D341Med (cell line): ENCODE results near the gene VCP.

Experiments used
- DNase-seq: peaks from one replicate; pipeline ENCODE4 v3.0.0; 2012; ENCODE audit warnings: low spot score

Gene VCP

GRCh38 chr9:35103660-35104191 is 31.3 kb upstream of the VCP start:
- DNase-seq, result no peak

- peak; percentile 92 for DNase-seq
Observed at GRCh38 chr9:35102769-35103659, 30.6 kb upstream of the VCP start, which contains the start of gene STOML2. Gene STOML2 (minus strand): TSS chr9:35103131. CDS start chr9:35103094, 37 bp downstream.

- DNase-seq, result no peak
Observed at GRCh38 chr9:35102465-35102768, 30.0 kb upstream of the VCP start.

GRCh38 chr9:35097573-35097972 is 25.1 kb upstream of the VCP start:
- DNase-seq, result no peak

GRCh38 chr9:35096035-35096849 is 23.8 kb upstream of the VCP start, which contains the start of gene PIGO:
Gene PIGO (minus strand): TSS chr9:35096591. CDS start chr9:35095565, 1,026 bp downstream.
- DNase-seq, result peak; percentile 93

GRCh38 chr9:35091536-35091935 is 19.1 kb upstream of the VCP start:
- DNase-seq, result no peak

DNA sequence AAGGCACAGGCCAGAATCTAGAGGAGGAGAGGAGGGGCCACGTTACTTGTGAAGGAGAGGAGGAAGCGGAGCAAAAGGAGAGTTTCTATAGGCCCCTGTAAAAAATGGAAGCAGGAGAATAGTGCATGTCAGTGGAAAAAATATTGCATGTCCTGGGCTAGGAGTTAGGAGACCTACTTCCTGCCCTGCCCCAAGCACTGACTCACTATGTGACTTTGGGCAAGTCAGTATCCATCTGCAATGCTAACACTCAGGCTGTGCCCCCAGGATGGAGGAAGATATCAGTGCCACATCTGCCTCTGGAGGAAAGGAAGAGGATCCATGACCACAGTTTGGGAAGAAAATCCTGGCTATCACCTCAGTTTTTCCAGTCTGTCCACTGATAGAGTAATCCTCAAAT is 17.0 kb upstream of the VCP start:
- no peak for DNase-seq

DNA sequence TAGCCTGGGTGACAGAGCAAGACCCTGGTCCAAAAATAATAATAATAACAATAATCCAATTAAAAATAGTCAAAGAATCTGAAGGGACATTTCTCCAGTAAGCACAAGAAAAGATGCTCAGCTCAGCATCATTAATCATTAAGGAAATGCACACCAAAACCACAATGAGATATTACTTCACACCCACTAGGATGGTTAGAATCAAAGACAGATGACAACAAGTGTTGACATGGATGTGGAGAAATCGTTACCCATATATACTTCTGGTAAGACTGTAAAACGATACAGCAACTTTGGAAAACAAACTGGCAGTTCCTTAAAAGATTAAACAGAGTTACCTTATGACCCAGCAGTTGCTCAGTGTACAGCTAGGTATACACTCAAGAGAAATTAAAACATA is 12.7 kb upstream of the VCP start:
- DNase-seq, result no peak

- DNase-seq, result peak; percentile 91
Observed at GRCh38 chr9:35079426-35080341, 7.3 kb upstream of the VCP start, which contains the start of gene FANCG. Gene FANCG (minus strand): TSS chr9:35079942. CDS start chr9:35079524, 418 bp downstream.

DNA sequence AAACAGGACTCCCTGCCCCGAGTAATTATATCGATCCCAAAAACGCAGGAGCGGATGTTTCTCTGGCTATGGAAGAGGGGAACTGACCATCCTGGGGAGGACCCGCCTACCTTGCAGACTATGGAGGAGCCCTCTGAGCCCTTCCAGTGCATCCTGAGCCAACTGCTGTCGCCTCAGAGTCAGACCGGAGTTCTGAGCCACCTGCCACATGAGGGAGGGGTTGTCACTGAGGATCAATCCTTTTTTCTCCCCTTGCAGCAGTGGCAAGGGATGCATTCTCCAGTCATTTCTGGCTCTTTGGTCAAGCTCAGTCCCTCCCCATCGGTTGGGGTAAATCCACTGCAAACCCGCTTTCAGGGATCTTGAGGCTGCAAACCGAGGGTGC is 6.6 kb upstream of the VCP start:
- peak; percentile 45 for DNase-seq

DNA sequence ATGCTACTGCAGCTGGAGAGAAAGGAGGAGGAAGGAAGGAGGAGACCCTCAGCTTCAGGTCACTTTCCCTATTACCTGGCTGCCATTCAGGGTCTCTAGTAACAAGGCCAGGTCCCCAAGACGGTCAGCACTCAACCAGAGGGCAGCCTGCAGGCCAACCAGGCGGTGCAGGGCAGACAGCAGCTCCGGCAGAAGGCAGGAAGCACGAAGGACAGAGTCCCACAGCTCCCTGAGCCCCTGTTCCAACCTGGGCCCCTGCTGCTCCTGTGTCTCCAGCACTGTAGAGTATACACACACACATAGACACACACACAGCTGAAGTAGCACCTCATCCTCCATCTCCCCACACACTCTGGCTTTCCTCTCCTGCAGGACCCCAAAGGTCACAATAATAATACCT is 5.6 kb upstream of the VCP start:
- no peak for DNase-seq

DNA sequence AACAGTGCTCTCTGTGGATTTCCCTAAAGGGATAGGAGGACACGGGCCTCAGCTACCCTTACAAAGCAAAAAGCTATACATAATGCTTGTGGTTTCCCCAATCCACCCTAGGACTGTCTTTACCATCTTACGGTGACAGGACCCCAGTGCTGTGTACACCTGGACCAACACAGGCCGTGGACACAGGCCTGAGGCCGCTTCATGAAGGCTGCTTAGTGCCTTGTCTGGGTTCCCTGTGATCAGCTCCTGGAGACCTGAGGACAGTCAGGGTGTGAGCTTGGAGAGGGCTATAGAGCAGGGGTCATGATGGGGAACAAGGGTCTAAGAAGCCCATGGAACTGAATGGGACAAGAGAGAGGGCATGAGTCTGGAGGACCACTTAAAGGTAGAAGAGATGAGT is 4.4 kb upstream of the VCP start:
- DNase-seq, result no peak

- DNase-seq, result no peak
Observed at GRCh38 chr9:35075358-35075757, 2.9 kb upstream of the VCP start.

DNA sequence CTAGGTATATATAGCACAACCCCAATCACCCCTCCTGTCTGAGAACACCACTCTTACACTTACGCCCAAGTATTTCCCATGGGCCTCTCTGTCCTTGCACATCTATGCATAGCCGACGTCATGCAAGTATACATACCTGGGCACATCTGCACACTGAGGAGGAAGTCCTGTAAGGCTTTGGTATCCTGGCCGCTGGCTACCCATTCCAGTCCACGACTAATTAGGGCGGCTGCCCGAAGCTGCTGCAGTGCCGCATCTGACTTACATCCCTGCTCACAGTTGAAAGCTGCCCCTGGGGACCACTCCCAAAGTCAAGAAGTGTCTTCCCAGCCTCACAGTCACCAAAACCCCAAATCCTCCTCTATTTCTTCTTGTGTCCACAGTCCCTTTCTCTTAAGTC is 2.4 kb upstream of the VCP start:
- no peak for DNase-seq

DNA sequence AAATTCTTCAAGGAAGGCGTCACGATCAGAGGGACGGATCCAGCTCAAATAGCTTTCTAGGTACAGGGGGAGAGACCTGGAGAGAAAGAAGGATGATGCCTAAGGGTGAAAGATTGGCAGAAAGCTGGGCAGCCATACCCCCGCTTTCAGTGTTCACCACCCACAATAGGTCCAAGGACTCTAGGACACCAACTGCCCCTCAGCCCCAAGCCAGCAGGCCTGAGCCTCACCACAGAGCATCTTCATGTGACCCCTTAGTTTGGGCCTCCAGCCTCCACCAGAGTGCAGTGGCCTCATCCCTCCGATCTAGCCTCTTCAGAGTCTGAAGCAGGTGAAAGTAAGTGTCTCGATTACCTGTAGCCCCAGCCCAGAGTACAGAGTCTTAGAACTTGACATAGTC is 1.7 kb upstream of the VCP start:
- no peak for DNase-seq

DNA sequence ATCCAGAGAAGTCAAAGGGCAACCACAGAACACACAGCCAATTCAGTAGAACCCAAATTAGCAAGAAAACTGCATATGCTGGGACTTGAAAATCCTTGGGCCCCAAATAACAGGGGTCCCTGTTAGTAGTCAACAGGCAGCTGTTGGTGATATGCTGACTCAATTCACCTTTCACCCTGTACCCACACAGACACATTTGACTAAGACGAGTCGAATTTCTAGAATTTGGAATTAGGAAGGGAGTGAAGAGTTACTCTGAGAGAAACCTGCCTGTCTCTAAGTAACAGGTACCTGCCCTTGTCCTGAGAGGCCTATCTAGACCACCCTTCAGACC is 821 bp upstream of the VCP start:
- no peak for DNase-seq

GRCh38 chr9:35071814-35072460 is 488 bp downstream of the VCP start:
- peak; percentile 87 for DNase-seq

DNA sequence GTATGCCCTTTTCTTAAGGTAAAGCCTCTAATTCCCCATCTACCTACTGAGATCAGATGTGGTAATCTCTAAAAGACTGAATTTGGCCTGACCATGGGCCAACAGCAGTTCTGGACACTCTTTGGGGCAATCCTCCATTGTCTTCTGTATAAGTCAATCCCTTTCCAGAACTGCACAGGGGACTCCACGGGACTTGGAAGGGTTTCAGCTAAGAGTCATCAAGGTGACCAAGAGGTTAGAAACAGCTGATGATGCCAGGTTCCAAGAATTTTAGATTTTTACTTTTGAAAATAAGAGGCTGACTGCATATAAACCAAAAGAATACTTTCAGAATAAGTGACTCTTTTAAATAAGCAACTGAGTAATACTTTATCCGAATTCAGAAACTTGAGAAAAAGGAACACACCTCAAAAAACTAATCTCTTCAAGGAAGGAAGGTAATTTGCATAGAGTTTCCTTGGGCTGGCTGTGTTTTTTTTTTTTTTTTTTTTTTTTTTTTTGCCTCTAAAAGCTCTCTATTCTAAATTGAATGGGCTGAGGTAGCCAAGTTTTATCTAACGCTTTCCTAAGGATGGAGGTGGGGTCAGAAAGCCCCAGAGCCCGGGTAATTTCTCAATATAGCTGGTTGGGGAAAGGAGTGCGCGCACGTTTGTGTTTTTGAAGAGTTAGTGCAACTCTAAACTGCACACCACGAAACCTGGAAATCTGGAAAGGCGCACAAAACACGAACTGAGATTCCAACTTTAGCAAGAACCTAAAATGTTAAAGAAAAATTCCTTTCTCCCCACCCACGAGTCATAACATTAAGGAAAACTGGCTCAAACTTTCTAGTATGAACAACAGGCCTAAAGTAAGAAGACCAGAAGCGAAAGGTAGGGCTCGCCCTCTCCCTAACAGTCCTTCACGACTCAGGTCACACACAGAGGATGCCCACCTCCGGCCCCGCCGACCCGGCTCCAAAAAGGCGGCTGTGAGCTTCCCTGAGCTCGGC is 1.3 kb downstream of the VCP start:
- no peak for DNase-seq

DNA sequence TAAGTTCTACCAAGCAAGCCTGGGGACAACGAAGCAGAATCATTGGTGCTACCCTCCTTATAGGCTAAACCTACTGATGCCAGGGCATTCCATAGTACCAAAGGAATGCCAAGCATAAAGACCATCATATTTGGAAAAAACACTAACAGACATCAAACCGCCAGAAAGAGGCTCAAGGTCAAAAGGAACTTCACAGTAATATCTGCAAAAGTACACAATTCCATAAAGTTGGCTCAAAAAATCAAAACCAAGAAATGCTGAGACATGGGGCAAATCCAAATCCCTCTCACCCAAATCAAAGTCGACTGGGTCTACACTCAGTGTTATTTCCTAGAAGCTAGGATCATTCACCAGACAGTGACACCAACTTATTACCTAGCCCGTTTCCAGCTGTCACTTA is 3.4 kb downstream of the VCP start:
- DNase-seq, result no peak

GRCh38 chr9:35067056-35067455 is 5.4 kb downstream of the VCP start:
- DNase-seq, result no peak
